ENCODE results near the gene TRMT1. TPM values are rescaled to one million over a fixed set of nuclear protein-coding genes. Genes with fewer than 3 reads are reported as not detected.

Gene TRMT1
- total and polyA plus RNA-seq, 3 donors from 2014 or later: 35.9 to 50.0 (median 44.8) TPM

- Histone ChIP-seq H3K27me3 (no peaks in the 10 kb centered on the region), H3K27ac (no peak overlapping the region), H3K4me3 (no peak overlapping the region), H3K4me1 (peaks cover 77% of the 10 kb centered on the region), H3K36me3 (ENCODE audit: low read depth, missing control alignments) (no peaks in the 10 kb centered on the region), H3K9me3 (no peaks in the 10 kb centered on the region)
- intact Hi-C loops (cut with DNase I; ENCODE audit: low total_unique reads): no loop called here
- 59 to 82% methylated on average over 5 of the region's 5 CpGs for WGBS, 2 donors
- DNase-seq: no peak
- TF ChIP-seq CTCF (IDR thresholded peaks at IDR 0.05) (no peak), POLR2A (IDR thresholded peaks at IDR 0.05) (no peak)
Observed at GRCh38 chr19:13066226-13066625, 50.3 kb downstream of the TRMT1 start.

GRCh38 chr19:13064092-13064489 is 52.4 kb downstream of the TRMT1 start:
- Histone ChIP-seq H3K27me3 (no peaks in the 10 kb centered on the region), H3K9me3 (no peaks in the 10 kb centered on the region), H3K36me3 (ENCODE audit: low read depth, missing control alignments) (no peaks in the 10 kb centered on the region), H3K27ac (no peak overlapping the region), H3K4me3 (no peak overlapping the region), H3K4me1 (peaks cover 80% of the 10 kb centered on the region)
- no peak for DNase-seq
- WGBS, 2 donors: 67 to 74% methylated on average over 3 to 6 of the region's 6 CpGs
- intact Hi-C loops (cut with DNase I; ENCODE audit: low total_unique reads): loop anchor here (5.0 kb wide), 1 partner anchor 82 kb away; no protein-coding TSS in a partner anchor
- TF ChIP-seq POLR2A (IDR thresholded peaks at IDR 0.05): no peak
- no peak for TF ChIP-seq CTCF (IDR thresholded peaks at IDR 0.05)

GRCh38 chr19:13063461-13064091 is 53.0 kb downstream of the TRMT1 start:
- peaks cover 78% of the 10 kb centered on the region for H3K4me1 ChIP-seq
- H3K9me3 ChIP-seq: no peaks in the 10 kb centered on the region
- no peak overlapping the region for H3K4me3 ChIP-seq
- H3K27ac ChIP-seq: no peak overlapping the region
- no peak for DNase-seq
- intact Hi-C loops (cut with DNase I; ENCODE audit: low total_unique reads): loop anchor here (5.0 kb wide), 1 partner anchor 81 kb away; no protein-coding TSS in a partner anchor
- H3K27me3 ChIP-seq: no peaks in the 10 kb centered on the region
- 44 to 74% methylated on average over 5 of the region's 5 CpGs for WGBS, 2 donors
- H3K36me3 ChIP-seq (ENCODE audit: low read depth, missing control alignments): no peaks in the 10 kb centered on the region
- no peak for TF ChIP-seq POLR2A (IDR thresholded peaks at IDR 0.05)
- TF ChIP-seq CTCF (IDR thresholded peaks at IDR 0.05): no peak

GRCh38 chr19:13062317-13062716 is 54.2 kb downstream of the TRMT1 start:
- Histone ChIP-seq H3K27me3 (no peaks in the 10 kb centered on the region), H3K27ac (peak overlapping the region; percentile 21 to 54), H3K36me3 (ENCODE audit: low read depth, missing control alignments) (no peaks in the 10 kb centered on the region), H3K4me3 (no peak overlapping the region), H3K4me1 (peaks cover 85% of the 10 kb centered on the region), H3K9me3 (no peaks in the 10 kb centered on the region)
- TF ChIP-seq POLR2A (IDR thresholded peaks at IDR 0.05): no peak
- TF ChIP-seq CTCF (IDR thresholded peaks at IDR 0.05): no peak
- intact Hi-C loops (cut with DNase I; ENCODE audit: low total_unique reads): loop anchor here (5.0 kb wide), 1 partner anchor 80 kb away; no protein-coding TSS in a partner anchor
- DNase-seq: no peak
